Cortex of kidney (tissue), 1 donor: ENCODE measurements around the gene PTPRN2.
"Not testable (repeated sequence)": the region's sequence is repeated elsewhere in the genome, so short reads cannot be mapped to it uniquely, and the experiment has no call there.

Experiments
- DNase-seq: peaks from one replicate; lab custom pipeline; 2025; lab: John Stamatoyannopoulos, UW

Gene PTPRN2

DNA sequence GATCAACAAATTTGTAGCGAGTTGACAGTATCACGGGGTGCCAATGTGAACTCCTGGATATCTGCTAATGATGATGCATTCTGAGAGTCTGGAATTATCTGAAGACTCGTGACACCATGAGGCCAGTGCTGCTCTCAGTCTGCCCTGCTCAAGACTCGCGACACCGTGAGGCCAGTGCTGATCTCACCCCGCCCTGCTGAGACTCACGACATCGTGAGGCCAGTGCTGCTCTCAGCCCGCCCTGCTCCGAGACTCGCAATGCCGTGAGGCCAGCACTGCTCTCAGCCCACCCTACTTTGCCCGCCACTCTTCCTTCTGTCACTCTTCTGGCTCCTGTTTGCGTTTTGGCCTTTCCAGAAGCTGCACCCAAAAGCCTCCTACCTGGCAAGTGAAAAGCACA, 411.8 kb downstream of the PTPRN2 start:
- DNase-seq = no peak

DNA sequence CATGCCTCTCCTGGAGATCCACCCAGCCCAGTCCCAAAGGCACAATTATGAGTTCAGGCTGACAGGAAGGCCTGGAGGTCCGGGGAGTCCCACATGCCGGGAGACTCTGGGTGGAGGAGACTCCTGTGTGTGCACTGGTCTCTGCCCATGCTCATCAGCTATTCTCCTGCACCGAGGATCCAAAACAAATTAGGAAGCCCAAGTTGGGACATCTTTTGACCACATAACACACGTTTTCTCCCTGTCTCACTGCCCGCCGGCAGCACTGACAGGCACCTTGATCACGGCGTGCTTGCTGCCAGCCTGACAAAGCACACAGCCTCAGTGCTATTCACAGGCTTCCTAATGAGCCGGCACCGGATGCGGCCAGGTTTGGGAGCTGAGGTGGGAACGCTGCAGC, 412.7 kb downstream of the PTPRN2 start:
- DNase-seq = no peak

DNA sequence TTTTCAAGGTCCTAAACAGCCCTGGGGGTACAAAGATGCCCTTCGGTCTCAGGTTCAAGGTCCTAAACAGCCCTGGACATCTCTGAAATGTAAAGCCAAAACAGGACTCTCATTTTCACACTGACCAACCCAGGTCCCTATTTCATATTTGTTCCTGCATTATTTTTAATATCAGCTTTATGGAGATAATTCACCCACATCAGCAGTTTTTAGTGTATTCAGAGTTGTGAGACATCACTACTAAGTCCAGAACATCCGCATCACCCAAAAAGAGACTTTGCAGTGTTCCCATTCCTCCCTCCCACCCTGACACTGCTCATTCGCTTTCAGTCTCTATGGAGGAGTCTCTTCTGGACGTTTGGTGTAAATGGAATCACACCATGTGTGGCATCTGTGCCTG, 420.2 kb downstream of the PTPRN2 start:
- DNase-seq = no peak

DNA sequence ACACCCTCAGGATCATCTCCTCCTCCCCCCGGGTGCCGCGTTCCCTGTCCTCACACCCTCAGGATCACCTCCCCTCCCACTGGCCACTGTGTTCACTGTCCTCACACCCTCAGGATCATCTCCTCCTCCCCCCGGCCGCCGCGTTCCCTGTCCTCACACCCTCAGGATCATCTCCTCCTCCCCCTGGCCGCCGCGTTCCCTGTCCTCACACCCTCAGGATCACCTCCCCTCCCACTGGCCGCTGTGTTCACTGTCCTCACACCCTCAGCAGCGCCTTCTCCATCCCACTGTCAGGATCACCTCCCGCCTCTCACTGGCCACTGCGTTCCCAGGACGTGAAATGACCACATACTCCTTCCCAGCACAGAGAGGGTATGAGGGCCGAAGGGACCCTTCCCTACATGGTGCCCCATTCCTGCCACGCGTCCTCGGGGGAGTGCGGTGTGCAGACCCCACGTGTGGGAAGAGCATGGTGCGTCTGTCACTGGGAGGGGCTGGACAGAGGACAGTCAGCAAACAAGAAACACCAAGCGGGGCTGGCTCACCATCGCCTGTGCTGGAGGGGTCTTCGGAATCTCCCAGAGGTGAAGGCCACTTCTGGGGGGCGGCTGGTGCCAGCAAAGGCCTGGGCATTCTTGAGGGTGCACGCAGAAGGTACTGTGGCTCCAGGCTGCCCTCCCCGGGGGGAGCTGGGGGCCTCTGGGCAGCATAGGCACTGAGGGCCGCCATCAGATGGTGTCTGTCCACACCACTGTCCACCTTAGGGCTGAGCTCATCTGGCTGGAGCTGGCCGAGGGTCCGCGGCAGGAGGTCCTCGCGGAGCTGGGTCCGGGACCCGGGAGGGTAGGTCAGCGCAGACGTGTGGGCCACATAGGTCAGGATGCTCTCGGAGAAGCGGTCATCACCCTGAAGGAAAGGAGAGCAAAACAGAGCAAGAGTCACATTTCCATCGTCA, 421.0 kb downstream of the PTPRN2 start:
- no peak for DNase-seq

DNA sequence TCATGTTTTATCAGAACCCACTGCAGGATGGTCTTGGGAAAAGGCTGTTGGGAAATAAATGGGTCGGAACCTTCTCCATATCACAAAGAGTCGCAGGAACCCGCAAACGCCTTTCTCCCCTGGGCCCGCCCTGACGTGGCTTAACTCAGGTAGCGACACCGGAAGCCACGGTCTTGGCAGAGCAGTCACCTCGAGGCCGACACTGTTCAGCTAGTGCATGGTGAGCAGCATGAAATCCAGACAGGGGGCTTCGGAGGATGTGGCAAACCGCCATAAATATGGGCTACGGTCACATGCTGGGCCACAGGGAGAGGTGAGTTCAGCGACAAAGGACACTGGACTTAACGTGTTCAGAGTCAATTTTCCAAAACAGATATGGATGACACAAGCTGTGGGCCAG, 421.9 kb downstream of the PTPRN2 start:
- DNase-seq = no peak

DNA sequence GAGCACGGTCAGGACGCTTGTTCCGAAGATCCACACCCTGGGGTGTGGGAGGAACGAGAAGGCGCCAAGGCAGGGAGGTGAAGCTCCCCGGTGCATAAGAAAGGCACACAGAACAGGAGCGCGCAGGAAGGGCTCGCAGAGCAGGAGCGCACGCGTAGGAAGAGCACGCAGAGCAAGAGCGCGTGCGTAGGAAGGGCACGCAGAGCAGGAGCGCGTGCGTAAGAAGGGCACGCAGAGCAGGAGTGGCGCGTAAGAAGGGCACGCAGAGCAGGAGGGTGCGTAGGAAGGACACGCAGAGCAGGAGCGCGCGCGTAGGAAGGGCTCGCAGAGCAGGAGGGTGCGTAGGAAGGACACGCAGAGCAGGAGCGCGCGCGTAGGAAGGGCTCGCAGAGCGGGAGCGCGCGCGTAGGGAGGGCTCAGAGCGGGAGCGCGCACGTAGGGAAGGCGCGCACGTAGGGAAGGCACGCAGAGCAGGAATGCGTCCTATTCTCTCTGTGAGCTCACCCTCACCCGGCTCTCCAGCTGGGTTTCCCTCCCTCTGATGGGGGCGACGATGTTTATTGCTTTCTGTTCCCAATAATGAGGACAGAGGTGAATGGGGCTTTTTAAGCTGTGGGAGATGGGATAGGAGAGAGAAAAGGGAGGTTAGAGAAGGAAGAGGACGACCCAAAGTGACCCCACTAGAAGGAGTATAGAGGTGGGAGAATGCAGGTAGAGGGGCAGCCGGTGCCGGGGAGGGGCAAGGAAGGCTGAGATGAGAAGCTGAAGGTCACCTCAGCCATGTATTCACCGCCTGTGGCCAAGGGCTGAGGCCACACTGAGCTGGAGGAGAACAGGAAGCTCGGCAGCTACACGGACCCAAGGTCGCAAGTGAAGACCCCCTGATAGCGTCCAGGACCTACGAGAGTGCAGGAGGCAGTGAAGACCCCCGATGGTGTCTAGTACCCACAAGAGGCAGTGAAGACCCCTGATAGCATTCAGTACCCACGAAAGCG, 423.2 kb downstream of the PTPRN2 start:
- no peak for DNase-seq

DNA sequence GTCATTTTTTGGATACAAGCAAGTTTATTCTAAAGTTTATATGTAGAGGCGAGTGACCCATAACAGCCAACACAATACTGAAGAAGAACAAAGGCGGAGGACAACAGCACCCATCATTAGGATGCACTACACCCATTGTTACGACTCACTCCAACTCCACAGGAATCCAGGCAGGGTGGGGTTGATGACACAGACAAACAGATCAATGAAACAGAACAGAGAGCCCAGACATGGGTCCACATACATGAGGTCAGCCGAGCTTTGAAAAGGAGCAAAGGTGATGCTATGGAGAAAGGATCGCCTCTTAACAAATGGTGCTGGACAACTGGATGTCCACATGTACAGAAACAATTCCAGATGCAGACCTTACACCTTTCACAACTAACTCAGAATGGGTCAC, 426.4 kb downstream of the PTPRN2 start:
- no peak for DNase-seq

DNA sequence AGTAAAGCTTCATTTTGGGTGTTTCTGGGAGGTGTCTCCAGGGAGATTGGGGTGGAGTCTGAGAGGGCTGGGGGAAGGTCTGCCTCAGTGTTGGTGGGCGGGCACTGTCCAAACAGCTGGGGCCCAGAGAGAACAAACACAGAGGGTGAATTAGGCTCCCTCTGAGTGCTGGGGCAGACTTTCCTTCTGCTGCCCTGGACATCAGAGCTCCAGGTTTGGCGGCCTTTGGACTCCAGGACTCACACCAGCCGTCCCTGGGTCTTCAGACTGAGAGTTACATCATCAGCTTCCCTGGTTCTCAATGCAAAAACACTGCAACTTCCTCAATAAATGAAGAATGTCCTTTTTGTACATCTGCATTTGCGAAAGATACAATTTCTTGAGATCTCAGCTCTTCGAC, 427.4 kb downstream of the PTPRN2 start:
- no peak for DNase-seq

DNA sequence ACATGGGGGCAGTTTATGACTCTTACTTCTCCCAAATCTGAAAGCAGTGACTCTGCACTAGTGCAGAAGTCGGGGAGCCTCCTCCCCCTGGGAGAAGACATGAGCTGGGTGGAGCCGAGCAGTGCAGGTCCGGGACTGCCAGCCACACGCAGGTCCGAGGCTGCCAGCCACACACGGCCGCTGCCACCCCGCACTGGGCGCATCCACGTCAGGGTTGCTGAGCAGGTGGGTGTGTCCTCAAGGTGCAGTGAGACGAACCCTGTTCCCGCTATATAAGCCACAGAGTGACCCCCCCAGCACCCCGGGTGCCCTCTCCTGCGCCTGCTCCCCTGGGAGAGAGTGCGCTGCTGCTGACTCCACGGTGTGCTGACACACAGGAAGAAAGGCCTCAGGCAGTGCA, 430.2 kb downstream of the PTPRN2 start:
- DNase-seq = no peak

DNA sequence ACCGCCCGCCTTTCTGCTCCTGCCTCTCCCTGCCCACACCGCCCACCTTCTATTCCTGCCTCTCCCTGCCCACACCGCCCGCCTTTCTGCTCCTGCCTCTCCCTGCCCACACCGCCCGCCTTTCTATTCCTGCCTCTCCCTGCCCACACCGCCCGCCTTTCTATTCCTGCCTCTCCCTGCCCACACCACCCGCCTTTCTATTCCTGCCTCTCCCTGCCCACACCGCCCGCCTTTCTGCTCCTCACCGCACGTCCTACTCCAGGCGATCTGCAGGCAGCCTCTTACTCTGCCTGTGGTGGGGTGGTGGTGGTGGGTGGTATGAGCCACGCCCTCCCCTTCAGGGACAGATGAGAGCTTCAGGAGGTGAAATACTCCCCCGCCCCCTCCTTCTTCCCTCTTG, 436.4 kb downstream of the PTPRN2 start:
- not testable (repeated sequence) for DNase-seq

DNA sequence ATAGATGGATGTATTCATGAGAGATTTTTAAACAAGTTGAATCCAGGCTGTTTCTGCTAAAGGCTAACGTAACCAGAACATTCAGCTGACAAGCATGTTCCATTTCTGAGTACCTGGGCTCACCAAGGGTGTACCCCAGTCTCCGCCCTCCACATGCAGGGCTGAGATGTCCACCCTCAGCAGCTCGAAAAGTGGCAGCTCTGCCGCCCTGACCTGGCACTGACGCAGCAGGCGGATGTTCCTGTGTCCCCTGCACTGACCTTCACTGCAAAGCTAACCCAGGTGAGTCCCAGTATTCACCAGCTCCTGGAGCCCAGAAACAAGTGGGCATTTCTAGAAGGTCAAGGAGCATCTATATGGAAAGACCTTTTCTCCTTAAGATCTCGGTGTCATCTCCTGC, 437.4 kb downstream of the PTPRN2 start:
- no peak for DNase-seq

DNA sequence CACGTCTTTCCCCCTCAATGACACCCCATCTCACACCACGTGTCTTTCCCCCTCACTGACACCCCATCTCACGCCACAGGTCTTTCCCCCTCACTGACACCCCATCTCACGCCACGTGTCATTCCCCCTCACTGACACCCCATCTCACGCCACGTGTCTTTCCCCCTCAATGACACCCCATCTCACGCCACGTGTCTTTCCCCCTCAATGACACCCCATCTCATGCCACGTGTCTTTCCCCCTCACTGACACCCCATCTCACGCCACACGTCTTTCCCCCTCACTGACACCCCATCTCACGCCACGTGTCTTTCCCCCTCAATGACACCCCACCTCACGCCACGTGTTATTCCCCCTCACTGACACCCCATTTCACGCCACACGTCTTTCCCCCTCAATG, 440.2 kb downstream of the PTPRN2 start:
- DNase-seq = not testable (repeated sequence)

DNA sequence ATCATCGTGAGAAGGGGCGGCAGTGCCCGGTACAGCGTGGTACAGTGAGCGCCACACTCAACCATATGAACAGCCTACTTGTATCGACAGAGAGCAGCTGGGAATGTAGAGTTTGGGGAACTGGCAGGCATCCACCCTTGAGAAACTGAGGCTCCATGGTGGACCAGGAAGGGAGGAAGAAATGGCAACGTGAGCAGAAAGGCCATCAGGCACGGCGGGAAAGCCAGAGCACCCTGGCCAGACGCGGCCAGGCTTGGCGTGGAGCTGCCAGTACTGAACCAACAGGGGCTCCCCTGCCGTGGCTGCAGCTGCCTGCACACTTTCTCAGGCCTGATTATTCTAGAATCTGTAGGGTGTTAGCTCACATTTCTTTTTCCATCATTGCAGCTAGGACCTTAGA, 442.3 kb downstream of the PTPRN2 start:
- no peak for DNase-seq

DNA sequence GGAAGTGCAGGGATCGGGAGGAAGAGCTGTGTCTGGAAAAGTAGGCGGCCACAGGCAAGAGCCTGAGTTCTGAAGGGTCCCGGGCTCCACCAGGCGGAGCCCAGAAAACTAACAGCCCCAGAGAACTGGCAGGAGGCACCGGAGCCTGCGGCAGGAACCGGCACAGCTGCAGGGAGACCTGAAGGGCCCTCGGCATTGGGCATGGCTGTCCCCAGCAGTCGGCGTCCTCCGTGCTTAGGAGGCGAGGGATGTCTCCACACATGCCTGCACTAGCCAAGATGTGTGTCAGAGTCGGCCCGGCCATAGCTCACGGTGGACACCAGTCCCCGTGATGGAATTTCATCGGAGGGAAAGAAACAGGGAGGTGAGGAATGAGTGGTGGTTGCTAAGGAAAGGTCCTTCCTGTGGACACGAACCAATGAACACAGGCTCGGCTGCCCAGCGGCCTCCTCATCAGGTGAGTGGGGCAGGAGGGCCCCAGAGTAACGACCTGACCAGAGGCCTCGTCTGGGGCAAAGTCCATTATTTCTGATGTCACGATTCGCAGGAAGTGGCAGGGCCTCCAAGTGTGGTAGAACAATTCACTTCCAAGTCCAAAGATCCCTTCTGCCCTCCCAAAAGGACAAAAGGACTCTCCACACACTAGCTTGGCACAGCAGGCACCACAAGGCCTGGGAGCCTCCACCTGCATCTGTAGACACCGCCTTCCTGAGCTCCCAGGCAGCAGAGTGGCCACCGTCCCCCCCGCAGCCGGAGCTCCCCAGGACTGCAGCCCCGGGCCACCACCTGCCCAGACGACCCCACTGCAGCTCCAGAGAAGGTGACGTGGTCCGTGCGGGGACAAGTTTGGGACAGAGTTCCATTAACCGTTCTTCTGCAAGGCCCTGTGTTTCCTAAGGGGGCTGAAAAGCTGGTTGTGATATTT, 444.2 kb downstream of the PTPRN2 start:
- no peak for DNase-seq

DNA sequence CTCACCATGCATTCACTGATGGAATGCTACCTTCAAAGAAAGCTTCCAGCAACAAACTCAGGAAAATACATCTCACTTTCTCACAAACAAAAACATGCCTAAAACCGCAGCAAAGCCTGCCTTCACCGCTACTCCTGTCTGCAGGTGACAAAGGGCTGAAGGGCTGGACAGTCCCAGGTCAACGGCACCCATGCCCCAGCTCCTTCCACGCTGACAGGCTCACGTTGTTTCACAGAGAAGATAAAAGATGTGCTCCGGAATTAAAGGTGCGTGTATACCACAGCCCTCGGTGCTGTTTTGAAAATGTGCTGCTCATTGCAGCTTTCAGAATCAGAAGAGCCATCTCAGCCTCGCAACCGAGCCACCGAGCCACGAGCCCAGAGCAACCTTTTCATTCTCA, 445.0 kb downstream of the PTPRN2 start:
- no peak for DNase-seq

DNA sequence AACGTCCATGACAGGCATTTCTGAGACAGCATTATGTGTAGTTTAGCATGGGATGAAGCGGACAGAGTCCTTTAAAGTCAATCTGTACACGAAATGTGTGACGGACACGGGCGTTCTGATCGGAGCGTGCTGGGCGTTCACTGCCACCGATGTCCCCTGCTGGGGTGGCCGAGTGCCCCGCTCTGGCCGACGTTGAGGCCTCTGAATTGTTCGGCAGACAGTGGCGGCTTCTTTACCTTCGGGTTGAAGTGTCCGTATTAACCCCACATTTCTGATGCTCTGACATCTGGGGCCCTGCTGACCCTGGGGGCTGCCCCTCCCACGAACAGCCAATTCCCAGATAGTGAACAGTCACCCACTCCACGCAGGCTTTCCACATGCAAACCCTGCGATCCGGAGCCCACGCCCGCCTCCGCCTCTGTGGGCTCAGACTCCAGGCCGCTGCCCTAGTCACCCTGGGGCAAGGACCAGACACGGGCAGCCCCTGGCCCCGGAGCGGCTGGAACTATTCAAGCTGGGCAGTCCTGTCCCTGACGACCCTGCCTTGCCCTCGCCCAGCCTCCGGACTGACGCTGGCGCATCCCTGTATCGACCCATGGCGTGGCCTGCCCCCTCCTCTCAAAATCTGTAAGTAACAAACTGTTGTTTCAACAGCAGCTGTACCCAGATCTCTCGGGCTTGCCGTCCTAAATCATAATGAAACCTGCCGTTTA, 445.7 kb downstream of the PTPRN2 start:
- DNase-seq = no peak

DNA sequence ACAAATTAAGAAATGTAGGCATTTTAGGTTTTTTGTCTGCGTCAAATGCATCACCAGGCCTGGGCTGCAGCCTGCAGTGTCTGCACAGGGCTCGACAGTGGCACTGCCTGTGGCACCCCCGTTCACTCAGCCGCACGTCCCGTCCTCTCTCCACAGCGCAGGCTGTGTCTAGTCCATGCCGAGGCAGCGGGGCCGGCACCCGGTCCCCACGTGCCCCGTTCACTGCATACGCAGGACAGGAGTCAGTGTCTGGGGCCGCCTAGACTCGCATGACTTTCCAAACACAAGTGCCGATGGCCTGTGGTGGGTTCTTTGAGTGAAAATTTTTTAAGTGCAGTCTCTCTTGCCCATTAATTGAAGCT, 446.4 kb downstream of the PTPRN2 start:
- DNase-seq = no peak

DNA sequence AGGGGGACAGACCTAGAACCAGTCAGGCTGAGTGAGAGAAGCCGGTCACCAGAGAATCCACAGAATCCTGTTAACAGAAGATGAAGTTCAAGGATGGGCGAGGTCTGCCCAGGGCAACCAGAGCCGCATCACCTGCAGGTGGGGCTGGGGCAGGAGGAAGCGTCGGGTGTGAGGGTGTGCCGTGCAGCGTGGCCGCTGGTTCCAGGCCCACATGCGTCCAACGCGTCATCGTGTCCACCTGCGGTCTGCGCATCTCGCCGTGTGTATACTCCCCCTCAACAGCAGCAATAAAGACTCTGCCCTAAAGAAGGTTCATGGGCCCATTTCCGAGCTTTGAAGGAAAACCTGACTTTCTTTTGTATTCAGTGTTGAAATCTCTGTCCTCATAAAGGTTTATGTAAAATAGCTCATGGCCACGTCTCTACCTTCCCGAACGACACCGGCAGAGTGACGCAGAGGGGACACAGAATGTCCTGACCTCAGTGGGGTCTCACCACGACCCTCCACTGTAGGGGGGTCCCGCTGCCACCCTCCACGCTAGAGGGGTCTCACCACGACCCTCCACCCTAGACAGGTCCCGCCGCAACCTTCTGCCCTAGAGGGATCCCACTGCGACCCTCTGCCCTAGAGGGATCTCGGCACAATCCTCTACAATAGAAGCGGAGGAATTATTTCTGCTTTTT, 446.9 kb downstream of the PTPRN2 start:
- no peak for DNase-seq

DNA sequence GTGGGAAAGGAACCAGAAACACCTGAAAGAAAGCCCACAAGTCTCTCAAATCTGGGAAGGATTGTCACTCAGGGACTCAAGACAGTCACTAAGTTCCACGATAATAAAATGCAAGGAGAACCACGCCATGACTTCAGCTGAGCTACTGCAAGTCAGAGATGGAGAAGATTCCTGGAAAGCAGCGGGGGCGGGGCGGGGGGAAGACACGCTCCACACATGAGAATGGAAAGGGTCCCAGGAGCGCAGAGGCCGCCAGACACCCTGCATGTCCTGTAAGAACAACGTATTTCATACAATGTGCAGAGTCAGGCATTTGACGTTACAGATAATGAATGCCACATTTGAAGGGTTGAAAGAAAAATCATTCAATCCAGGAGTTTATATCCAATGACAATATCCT, 448.1 kb downstream of the PTPRN2 start:
- DNase-seq = no peak

DNA sequence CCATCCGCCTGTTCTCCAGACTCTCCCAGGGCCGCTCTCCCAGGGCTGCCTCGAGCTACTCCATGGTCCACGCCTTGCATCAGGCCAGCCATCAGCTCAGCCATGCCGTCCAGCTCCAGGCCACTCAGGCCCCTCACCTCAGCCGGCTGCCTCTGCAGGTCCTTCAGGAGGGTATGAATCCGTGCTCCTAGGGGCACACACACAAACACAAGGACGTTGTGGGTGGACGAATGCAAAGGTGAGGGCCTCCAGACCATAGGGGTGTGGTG, 449.4 kb downstream of the PTPRN2 start:
- DNase-seq = no peak
